Measurements from ENCODE around the gene MYL6B.
"Not testable (repeated sequence)": the region's sequence is repeated elsewhere in the genome, so short reads cannot be mapped to it uniquely, and the experiment has no call there.

The MYL6B gene

GRCh38 chr12:56114084-56114483 is 38.3 kb upstream of the MYL6B start:
- H3K9me3 ChIP-seq (ENCODE audit: control insufficient read depth in 2 of 2, low read length in 2 of 2), result no peaks in the 10 kb centered on the region
- H3K4me1 ChIP-seq (ENCODE audit: control insufficient read depth in 2 of 2, insufficient read depth in 2 of 2, low read length in 2 of 2), result peaks cover 9 to 12% of the 10 kb centered on the region in 2 donors
- no peaks in the 10 kb centered on the region for H3K27me3 ChIP-seq (ENCODE audit: control insufficient read depth in 2 of 2, insufficient read depth in 2 of 2, low read length in 2 of 2)
- no peak overlapping the region for H3K4me3 ChIP-seq (ENCODE audit: low read length in 2 of 2)
- H3K27ac ChIP-seq (ENCODE audit: low read depth in 2 of 2, low read length in 2 of 2), result no peak overlapping the region
- H3K9ac ChIP-seq (ENCODE audit: low read depth in 1 of 2, low read length in 2 of 2), result no peak overlapping the region
- H3K36me3 ChIP-seq (ENCODE audit: control insufficient read depth in 2 of 2, insufficient read depth in 2 of 2, low read length in 2 of 2), result peaks cover 28 to 42% of the 10 kb centered on the region in 2 donors

- Histone ChIP-seq H3K9ac (ENCODE audit: low read depth in 1 of 2, low read length in 2 of 2) (peak overlapping the region; percentile 91 to 99), H3K27ac (ENCODE audit: low read depth in 2 of 2, low read length in 2 of 2) (peak overlapping the region in 1 of 2 donors; percentile 96), H3K27me3 (ENCODE audit: control insufficient read depth in 2 of 2, insufficient read depth in 2 of 2, low read length in 2 of 2) (no peaks in the 10 kb centered on the region), H3K36me3 (ENCODE audit: control insufficient read depth in 2 of 2, insufficient read depth in 2 of 2, low read length in 2 of 2) (peaks cover 21 to 31% of the 10 kb centered on the region in 2 donors), H3K4me1 (ENCODE audit: control insufficient read depth in 2 of 2, insufficient read depth in 2 of 2, low read length in 2 of 2) (peaks cover 18 to 20% of the 10 kb centered on the region in 2 donors), H3K9me3 (ENCODE audit: control insufficient read depth in 2 of 2, low read length in 2 of 2) (no peaks in the 10 kb centered on the region), H3K4me3 (ENCODE audit: low read length in 2 of 2) (peak overlapping the region; percentile 82 to 92)
Measured at GRCh38 chr12:56115329-56115728, 37.1 kb upstream of the MYL6B start.

- peak within 1 kb of the TSS; percentile 82 to 92 for H3K4me3 ChIP-seq (ENCODE audit: low read length in 2 of 2)
- H3K9ac ChIP-seq (ENCODE audit: low read depth in 1 of 2, low read length in 2 of 2), result peak within 1 kb of the TSS; percentile 91 to 99
- peaks cover 18 to 20% of the 10 kb centered on the region in 2 donors for H3K4me1 ChIP-seq (ENCODE audit: control insufficient read depth in 2 of 2, insufficient read depth in 2 of 2, low read length in 2 of 2)
- H3K36me3 ChIP-seq (ENCODE audit: control insufficient read depth in 2 of 2, insufficient read depth in 2 of 2, low read length in 2 of 2), result peaks cover 17 to 32% of the 10 kb centered on the region in 2 donors
- peak within 1 kb of the TSS; percentile 94 to 96 for H3K27ac ChIP-seq (ENCODE audit: low read depth in 2 of 2, low read length in 2 of 2)
- no peaks in the 10 kb centered on the region for H3K27me3 ChIP-seq (ENCODE audit: control insufficient read depth in 2 of 2, insufficient read depth in 2 of 2, low read length in 2 of 2)
- H3K9me3 ChIP-seq (ENCODE audit: control insufficient read depth in 2 of 2, low read length in 2 of 2), result no peaks in the 10 kb centered on the region
Measured at GRCh38 chr12:56116267-56117081, 35.9 kb upstream of the MYL6B start, which contains the start of gene RPL41. Gene RPL41, plus strand, starts transcription at chr12:56116633.

- H3K9me3 ChIP-seq (ENCODE audit: control insufficient read depth in 2 of 2, low read length in 2 of 2); H3K27me3 ChIP-seq (ENCODE audit: control insufficient read depth in 2 of 2, insufficient read depth in 2 of 2, low read length in 2 of 2): not testable (repeated sequence)
- peak overlapping the region; percentile 97 to 99 for H3K9ac ChIP-seq (ENCODE audit: low read depth in 1 of 2, low read length in 2 of 2)
- H3K36me3 ChIP-seq (ENCODE audit: control insufficient read depth in 2 of 2, insufficient read depth in 2 of 2, low read length in 2 of 2), result peaks cover 12 to 30% of the 10 kb centered on the region in 2 donors
- H3K4me1 ChIP-seq (ENCODE audit: control insufficient read depth in 2 of 2, insufficient read depth in 2 of 2, low read length in 2 of 2), result peaks cover 18 to 20% of the 10 kb centered on the region in 2 donors
- H3K4me3 ChIP-seq (ENCODE audit: low read length in 2 of 2), result peak overlapping the region; percentile 87 to 92
- H3K27ac ChIP-seq (ENCODE audit: low read depth in 2 of 2, low read length in 2 of 2), result peak overlapping the region; percentile 95 to 96
Measured at GRCh38 chr12:56117082-56117706, 35.2 kb upstream of the MYL6B start.

GRCh38 chr12:56117778-56118687 is 34.4 kb upstream of the MYL6B start, which contains the start of gene ZC3H10:
Gene ZC3H10, plus strand, starts transcription at chr12:56118266. Its CDS starts 2,297 bp downstream, at chr12:56120563.
- Histone ChIP-seq H3K9me3 (ENCODE audit: control insufficient read depth in 2 of 2, low read length in 2 of 2) (no peaks in the 10 kb centered on the region), H3K4me1 (ENCODE audit: control insufficient read depth in 2 of 2, insufficient read depth in 2 of 2, low read length in 2 of 2) (peaks cover 18 to 20% of the 10 kb centered on the region in 2 donors), H3K4me3 (ENCODE audit: low read length in 2 of 2) (peak within 1 kb of the TSS; percentile 87 to 92), H3K27ac (ENCODE audit: low read depth in 2 of 2, low read length in 2 of 2) (peak within 1 kb of the TSS; percentile 95 to 96), H3K36me3 (ENCODE audit: control insufficient read depth in 2 of 2, insufficient read depth in 2 of 2, low read length in 2 of 2) (peaks cover 11 to 27% of the 10 kb centered on the region in 2 donors), H3K9ac (ENCODE audit: low read depth in 1 of 2, low read length in 2 of 2) (peak within 1 kb of the TSS; percentile 97 to 99), H3K27me3 (ENCODE audit: control insufficient read depth in 2 of 2, insufficient read depth in 2 of 2, low read length in 2 of 2) (no peaks in the 10 kb centered on the region)

- Histone ChIP-seq H3K9ac (ENCODE audit: low read depth in 1 of 2, low read length in 2 of 2) (peak overlapping the region; percentile 75 to 97), H3K4me1 (ENCODE audit: control insufficient read depth in 2 of 2, insufficient read depth in 2 of 2, low read length in 2 of 2) (peaks cover 18 to 20% of the 10 kb centered on the region in 2 donors), H3K27me3 (ENCODE audit: control insufficient read depth in 2 of 2, insufficient read depth in 2 of 2, low read length in 2 of 2) (no peaks in the 10 kb centered on the region), H3K36me3 (ENCODE audit: control insufficient read depth in 2 of 2, insufficient read depth in 2 of 2, low read length in 2 of 2) (peaks cover 8 to 22% of the 10 kb centered on the region in 2 donors), H3K27ac (ENCODE audit: low read depth in 2 of 2, low read length in 2 of 2) (peak overlapping the region; percentile 95 to 96), H3K9me3 (ENCODE audit: control insufficient read depth in 2 of 2, low read length in 2 of 2) (no peaks in the 10 kb centered on the region), H3K4me3 (ENCODE audit: low read length in 2 of 2) (peak overlapping the region; percentile 82 to 87)
Measured at GRCh38 chr12:56118688-56119357, 33.6 kb upstream of the MYL6B start.

- H3K9me3 ChIP-seq (ENCODE audit: control insufficient read depth in 2 of 2, low read length in 2 of 2), result no peaks in the 10 kb centered on the region
Measured at GRCh38 chr12:56119361-56119796, 33.0 kb upstream of the MYL6B start.

GRCh38 chr12:56120158-56120846 is 32.1 kb upstream of the MYL6B start:
- no peaks in the 10 kb centered on the region for H3K9me3 ChIP-seq (ENCODE audit: control insufficient read depth in 2 of 2, low read length in 2 of 2)
- peaks cover 18 to 20% of the 10 kb centered on the region in 2 donors for H3K4me1 ChIP-seq (ENCODE audit: control insufficient read depth in 2 of 2, insufficient read depth in 2 of 2, low read length in 2 of 2)
- no peaks in the 10 kb centered on the region for H3K27me3 ChIP-seq (ENCODE audit: control insufficient read depth in 2 of 2, insufficient read depth in 2 of 2, low read length in 2 of 2)
- H3K4me3 ChIP-seq (ENCODE audit: low read length in 2 of 2), result no peak overlapping the region
- peak overlapping the region in 1 of 2 donors; percentile 3 for H3K9ac ChIP-seq (ENCODE audit: low read depth in 1 of 2, low read length in 2 of 2)
- peaks cover 7 to 19% of the 10 kb centered on the region in 2 donors for H3K36me3 ChIP-seq (ENCODE audit: control insufficient read depth in 2 of 2, insufficient read depth in 2 of 2, low read length in 2 of 2)
- peak overlapping the region in 1 of 2 donors; percentile 20 for H3K27ac ChIP-seq (ENCODE audit: low read depth in 2 of 2, low read length in 2 of 2)

More at GRCh38 chr12:56119361-56119796, 33.0 kb upstream of the MYL6B start:
- Histone ChIP-seq H3K36me3 (ENCODE audit: control insufficient read depth in 2 of 2, insufficient read depth in 2 of 2, low read length in 2 of 2) (peaks cover 7 to 19% of the 10 kb centered on the region in 2 donors), H3K27ac (ENCODE audit: low read depth in 2 of 2, low read length in 2 of 2) (peak overlapping the region; percentile 35 to 96), H3K4me3 (ENCODE audit: low read length in 2 of 2) (peak overlapping the region; percentile 82 to 87), H3K4me1 (ENCODE audit: control insufficient read depth in 2 of 2, insufficient read depth in 2 of 2, low read length in 2 of 2) (peaks cover 18 to 20% of the 10 kb centered on the region in 2 donors), H3K27me3 (ENCODE audit: control insufficient read depth in 2 of 2, insufficient read depth in 2 of 2, low read length in 2 of 2) (no peaks in the 10 kb centered on the region), H3K9ac (ENCODE audit: low read depth in 1 of 2, low read length in 2 of 2) (peak overlapping the region in 1 of 2 donors; percentile 97)

All from mucosa of rectum (tissue), 2 donors.